ENCODE results near the gene KRT23. TPM values are rescaled to one million over a fixed set of nuclear protein-coding genes. Genes with fewer than 3 reads are reported as not detected.

The KRT23 gene
- total RNA-seq, 1 experiment from 2014 or later, result not detected

GRCh38 chr17:40974366-40974765 is 36.9 kb upstream of the KRT23 start:
- Histone ChIP-seq H2AFZ (ENCODE audit: low read length) (no peak overlapping the region), H3K79me1 (ENCODE audit: insufficient read depth, low read depth, low read length, poor library complexity, severe bottlenecking) (no peaks in the 10 kb centered on the region), H2BK15ac (ENCODE audit: low read depth, low read length) (no peak overlapping the region), H2BK120ac (ENCODE audit: low read depth, low read length, poor library complexity, severe bottlenecking) (no peak overlapping the region), H3K4me2 (ENCODE audit: insufficient read depth, insufficient read length, low read length) (no peak overlapping the region), H3K9me3 (ENCODE audit: control insufficient read depth, low read depth, low read length) (no peaks in the 10 kb centered on the region), H3K56ac (ENCODE audit: insufficient read length, low read depth, low read length) (no peak overlapping the region), H3T11ph (ENCODE audit: low read length) (no peak overlapping the region), H2BK5ac (ENCODE audit: insufficient read length, low read length) (no peak overlapping the region), H3K9ac (ENCODE audit: extremely low read depth, insufficient read length, low read length) (no peak overlapping the region), H3K23me2 (ENCODE audit: insufficient read length, low read depth, low read length, poor library complexity, severe bottlenecking) (no peaks in the 10 kb centered on the region), H3K79me2 (ENCODE audit: insufficient read depth, low read length) (no peaks in the 10 kb centered on the region), H4K20me1 (ENCODE audit: control insufficient read depth, insufficient read depth, insufficient read length) (no peaks in the 10 kb centered on the region), H3K4ac (ENCODE audit: low read depth, low read length) (no peak overlapping the region), H3K4me1 (ENCODE audit: insufficient read depth, low read length) (no peaks in the 10 kb centered on the region), H2AK5ac (ENCODE audit: insufficient read length, low read length) (no peak overlapping the region), H2BK20ac (ENCODE audit: low read depth, low read length, poor library complexity, severe bottlenecking) (no peak overlapping the region), H3K14ac (ENCODE audit: insufficient read depth, low read length) (no peak overlapping the region), H3K27me3 (ENCODE audit: insufficient read depth, low read length) (no peaks in the 10 kb centered on the region), H3K18ac (ENCODE audit: insufficient read length, low read depth, low read length) (no peak overlapping the region), H4K8ac (replicated peaks; ENCODE audit: insufficient read length, low read depth, low read length) (no peak overlapping the region), H3K27ac (ENCODE audit: insufficient read length, low read depth, low read length) (no peak overlapping the region), H4K91ac (ENCODE audit: insufficient read length, low read depth, low read length) (no peak overlapping the region), H3K23ac (ENCODE audit: insufficient read length, low read depth, low read length) (no peak overlapping the region), H2BK12ac (ENCODE audit: insufficient read length, low read depth, low read length) (no peak overlapping the region), H4K5ac (ENCODE audit: insufficient read length, low read depth, low read length) (no peak overlapping the region)
- TF ChIP-seq, protein P1, sequence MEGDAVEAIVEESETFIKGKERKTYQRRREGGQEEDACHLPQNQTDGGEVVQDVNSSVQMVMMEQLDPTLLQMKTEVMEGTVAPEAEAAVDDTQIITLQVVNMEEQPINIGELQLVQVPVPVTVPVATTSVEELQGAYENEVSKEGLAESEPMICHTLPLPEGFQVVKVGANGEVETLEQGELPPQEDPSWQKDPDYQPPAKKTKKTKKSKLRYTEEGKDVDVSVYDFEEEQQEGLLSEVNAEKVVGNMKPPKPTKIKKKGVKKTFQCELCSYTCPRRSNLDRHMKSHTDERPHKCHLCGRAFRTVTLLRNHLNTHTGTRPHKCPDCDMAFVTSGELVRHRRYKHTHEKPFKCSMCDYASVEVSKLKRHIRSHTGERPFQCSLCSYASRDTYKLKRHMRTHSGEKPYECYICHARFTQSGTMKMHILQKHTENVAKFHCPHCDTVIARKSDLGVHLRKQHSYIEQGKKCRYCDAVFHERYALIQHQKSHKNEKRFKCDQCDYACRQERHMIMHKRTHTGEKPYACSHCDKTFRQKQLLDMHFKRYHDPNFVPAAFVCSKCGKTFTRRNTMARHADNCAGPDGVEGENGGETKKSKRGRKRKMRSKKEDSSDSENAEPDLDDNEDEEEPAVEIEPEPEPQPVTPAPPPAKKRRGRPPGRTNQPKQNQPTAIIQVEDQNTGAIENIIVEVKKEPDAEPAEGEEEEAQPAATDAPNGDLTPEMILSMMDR (conservative IDR thresholded peaks at IDR 0.05), result no peak
- Mint-ChIP-seq H3K9me3 (peaks cover 0 to 3% of the 10 kb centered on the region in 2 experiments; a peak in 1 of 5 replicates), H3K4me1 (peaks cover 0 to under 1% of the 10 kb centered on the region in 2 experiments; a peak in 1 of 4 replicates), H3K4me3 (no peak overlapping the region), H3K36me3 (ENCODE audit: insufficient read depth in 1 of 3, low read depth in 3 of 3) (0 out of 7 replicates have a peak, but pooled peaks cover 0 to 3% (median 0%) of the 10 kb centered on the region in 3 experiments), H3K27me3 (ENCODE audit: low read depth) (no peaks in the 10 kb centered on the region; the same call in 1 of the 2 replicates), H3K27ac (no peak overlapping the region)
- 100% methylated on average over 2 of the region's 3 CpGs for WGBS (ENCODE audit: extremely low coverage, insufficient read length, low lambda C conversion rate)
- DNase-seq, result no peak

Measured in H9 (cell line).